ENCODE measurements around the gene ITCH. TPM values are rescaled to one million over a fixed set of nuclear protein-coding genes. Genes with fewer than 3 reads are reported as not detected.

The ITCH gene
- total RNA-seq, 1 experiment from 2014 or later = 63.9 TPM

DNA sequence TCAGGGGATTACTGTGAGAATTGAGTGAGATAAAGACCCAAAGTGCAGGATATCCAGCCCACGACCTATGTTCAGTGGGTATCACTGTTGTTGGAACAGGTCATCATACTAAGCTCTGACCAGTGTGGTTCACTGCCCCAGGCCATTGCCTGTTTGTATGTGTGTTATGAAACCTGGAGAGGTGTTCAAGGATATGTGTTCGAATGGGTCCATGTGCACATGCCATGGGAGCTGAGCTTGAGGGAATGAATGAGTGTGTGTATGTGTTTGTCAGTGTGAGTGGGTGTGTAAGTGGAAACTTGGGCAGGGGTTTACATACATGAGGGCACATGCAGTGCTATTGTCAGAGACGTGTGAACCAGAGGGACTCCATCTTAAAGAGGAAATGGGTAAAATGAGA lies 42.2 kb upstream of the ITCH start:
- ChIA-PET CTCF (no interaction called here), POLR2A (no interaction called here)
- no peaks in the 10 kb centered on the region for H3K4me1 ChIP-seq (ENCODE audit: control insufficient read depth, insufficient read depth, low read length)
- TF ChIP-seq, protein P1, sequence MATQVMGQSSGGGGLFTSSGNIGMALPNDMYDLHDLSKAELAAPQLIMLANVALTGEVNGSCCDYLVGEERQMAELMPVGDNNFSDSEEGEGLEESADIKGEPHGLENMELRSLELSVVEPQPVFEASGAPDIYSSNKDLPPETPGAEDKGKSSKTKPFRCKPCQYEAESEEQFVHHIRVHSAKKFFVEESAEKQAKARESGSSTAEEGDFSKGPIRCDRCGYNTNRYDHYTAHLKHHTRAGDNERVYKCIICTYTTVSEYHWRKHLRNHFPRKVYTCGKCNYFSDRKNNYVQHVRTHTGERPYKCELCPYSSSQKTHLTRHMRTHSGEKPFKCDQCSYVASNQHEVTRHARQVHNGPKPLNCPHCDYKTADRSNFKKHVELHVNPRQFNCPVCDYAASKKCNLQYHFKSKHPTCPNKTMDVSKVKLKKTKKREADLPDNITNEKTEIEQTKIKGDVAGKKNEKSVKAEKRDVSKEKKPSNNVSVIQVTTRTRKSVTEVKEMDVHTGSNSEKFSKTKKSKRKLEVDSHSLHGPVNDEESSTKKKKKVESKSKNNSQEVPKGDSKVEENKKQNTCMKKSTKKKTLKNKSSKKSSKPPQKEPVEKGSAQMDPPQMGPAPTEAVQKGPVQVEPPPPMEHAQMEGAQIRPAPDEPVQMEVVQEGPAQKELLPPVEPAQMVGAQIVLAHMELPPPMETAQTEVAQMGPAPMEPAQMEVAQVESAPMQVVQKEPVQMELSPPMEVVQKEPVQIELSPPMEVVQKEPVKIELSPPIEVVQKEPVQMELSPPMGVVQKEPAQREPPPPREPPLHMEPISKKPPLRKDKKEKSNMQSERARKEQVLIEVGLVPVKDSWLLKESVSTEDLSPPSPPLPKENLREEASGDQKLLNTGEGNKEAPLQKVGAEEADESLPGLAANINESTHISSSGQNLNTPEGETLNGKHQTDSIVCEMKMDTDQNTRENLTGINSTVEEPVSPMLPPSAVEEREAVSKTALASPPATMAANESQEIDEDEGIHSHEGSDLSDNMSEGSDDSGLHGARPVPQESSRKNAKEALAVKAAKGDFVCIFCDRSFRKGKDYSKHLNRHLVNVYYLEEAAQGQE (IDR thresholded peaks at IDR 0.05; ENCODE audit: insufficient read depth in 1 of 2, low read depth in 2 of 2, low read length in 1 of 2) = no peak
- no peak for TF ChIP-seq TCF7L2 (IDR thresholded peaks at IDR 0.05; ENCODE audit: low read depth, low read length)
- no peak for TF ChIP-seq SIN3A (IDR thresholded peaks at IDR 0.05; ENCODE audit: borderline replicate concordance, insufficient read depth, low read depth, low read length)
- no peak for TF ChIP-seq POLR2AphosphoS5 (IDR thresholded peaks at IDR 0.05; ENCODE audit: low read depth, low read length)
- TF ChIP-seq, protein P2, sequence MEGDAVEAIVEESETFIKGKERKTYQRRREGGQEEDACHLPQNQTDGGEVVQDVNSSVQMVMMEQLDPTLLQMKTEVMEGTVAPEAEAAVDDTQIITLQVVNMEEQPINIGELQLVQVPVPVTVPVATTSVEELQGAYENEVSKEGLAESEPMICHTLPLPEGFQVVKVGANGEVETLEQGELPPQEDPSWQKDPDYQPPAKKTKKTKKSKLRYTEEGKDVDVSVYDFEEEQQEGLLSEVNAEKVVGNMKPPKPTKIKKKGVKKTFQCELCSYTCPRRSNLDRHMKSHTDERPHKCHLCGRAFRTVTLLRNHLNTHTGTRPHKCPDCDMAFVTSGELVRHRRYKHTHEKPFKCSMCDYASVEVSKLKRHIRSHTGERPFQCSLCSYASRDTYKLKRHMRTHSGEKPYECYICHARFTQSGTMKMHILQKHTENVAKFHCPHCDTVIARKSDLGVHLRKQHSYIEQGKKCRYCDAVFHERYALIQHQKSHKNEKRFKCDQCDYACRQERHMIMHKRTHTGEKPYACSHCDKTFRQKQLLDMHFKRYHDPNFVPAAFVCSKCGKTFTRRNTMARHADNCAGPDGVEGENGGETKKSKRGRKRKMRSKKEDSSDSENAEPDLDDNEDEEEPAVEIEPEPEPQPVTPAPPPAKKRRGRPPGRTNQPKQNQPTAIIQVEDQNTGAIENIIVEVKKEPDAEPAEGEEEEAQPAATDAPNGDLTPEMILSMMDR (IDR thresholded peaks at IDR 0.05) = no peak
- in situ Hi-C loops (cut with HindIII; ENCODE audit: low pct_unique_long_range_greater_than_20kb, low sequenced_read_pairs) (no loop called here), intact Hi-C loops (cut with micrococcal nuclease; ENCODE audit: unreplicated experiment) (no loop called here)
- H3K27ac ChIP-seq (ENCODE audit: low read length) = no peak overlapping the region
- H3K4me3 ChIP-seq (ENCODE audit: low read depth in 2 of 2, low read length in 2 of 2) = no peak overlapping the region
- no peaks in the 10 kb centered on the region for H3K36me3 ChIP-seq (ENCODE audit: control insufficient read depth, insufficient read depth, low read length)
- no peak for DNase-seq (ENCODE audit: low read depth, low spot score)
- H3K27me3 ChIP-seq (ENCODE audit: control insufficient read depth, insufficient read depth, low read length) = no peaks in the 10 kb centered on the region
- no peaks in the 10 kb centered on the region for H3K9me3 ChIP-seq (ENCODE audit: control insufficient read depth, insufficient read depth, low read depth, low read length)
- ATAC-seq = no peak
- no TSS peak for BruUV-seq (replicated peaks)

DNA sequence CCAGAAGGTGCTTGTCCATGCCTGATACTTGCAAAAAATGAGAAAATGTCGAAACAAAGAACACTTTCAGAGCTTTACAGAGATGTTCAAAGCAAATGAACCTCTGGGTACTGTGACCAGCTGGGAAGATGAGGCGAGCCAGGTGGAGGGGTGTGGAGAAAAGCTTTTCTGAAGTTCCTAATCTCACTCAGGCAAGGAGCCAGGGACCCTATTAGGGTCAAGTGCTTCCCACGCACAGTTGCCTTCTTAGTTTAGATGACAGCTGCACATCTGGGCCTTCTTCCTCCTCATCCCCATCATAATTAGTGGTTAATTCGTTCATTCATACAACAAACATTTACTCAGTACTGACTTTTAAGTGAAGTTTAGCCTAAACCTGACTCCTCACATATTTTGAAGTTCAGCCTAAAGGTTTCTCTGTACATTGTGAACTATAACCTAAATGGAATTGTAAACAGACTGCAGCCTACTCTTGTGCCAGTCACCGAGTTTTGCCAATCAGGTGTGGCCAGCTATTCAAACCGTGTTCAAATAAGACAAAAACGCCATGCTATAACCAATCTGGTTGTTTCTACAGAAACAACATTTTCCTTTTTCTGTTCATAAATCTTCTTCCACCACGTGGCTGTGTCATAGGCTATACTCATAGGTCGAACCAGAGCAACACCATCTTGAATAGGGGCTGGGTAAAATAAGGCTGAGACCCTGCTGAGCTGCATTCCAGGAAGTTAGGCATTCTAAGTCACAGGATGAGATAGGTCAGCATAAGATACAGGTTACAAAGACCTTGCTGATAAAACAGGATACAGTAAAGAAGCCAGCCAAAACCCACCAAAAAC lies 40.6 kb upstream of the ITCH start:
- in situ Hi-C loops (cut with HindIII; ENCODE audit: low pct_unique_long_range_greater_than_20kb, low sequenced_read_pairs) (no loop called here), intact Hi-C loops (cut with micrococcal nuclease; ENCODE audit: unreplicated experiment) (no loop called here)
- POLR2A ChIA-PET = no interaction called here
- H3K9me3 ChIP-seq (ENCODE audit: control insufficient read depth, insufficient read depth, low read depth, low read length) = no peaks in the 10 kb centered on the region
- no peak for DNase-seq (ENCODE audit: low read depth, low spot score)
- no TSS peak for BruUV-seq (replicated peaks)
- no peak overlapping the region for H3K4me3 ChIP-seq (ENCODE audit: low read depth in 2 of 2, low read length in 2 of 2)
- CTCF ChIA-PET = no interaction called here
- H3K4me1 ChIP-seq (ENCODE audit: control insufficient read depth, insufficient read depth, low read length) = no peaks in the 10 kb centered on the region
- no peak for ATAC-seq
- H3K27me3 ChIP-seq (ENCODE audit: control insufficient read depth, insufficient read depth, low read length) = no peaks in the 10 kb centered on the region
- TF ChIP-seq, protein P1 (IDR thresholded peaks at IDR 0.05; ENCODE audit: insufficient read depth in 1 of 2, low read depth in 2 of 2, low read length in 1 of 2) = no peak
- TF ChIP-seq, protein P2 (IDR thresholded peaks at IDR 0.05) = no peak
- no peak for TF ChIP-seq SIN3A (IDR thresholded peaks at IDR 0.05; ENCODE audit: borderline replicate concordance, insufficient read depth, low read depth, low read length)
- TF ChIP-seq POLR2AphosphoS5 (IDR thresholded peaks at IDR 0.05; ENCODE audit: low read depth, low read length) = no peak
- no peak for TF ChIP-seq TCF7L2 (IDR thresholded peaks at IDR 0.05; ENCODE audit: low read depth, low read length)
- no peaks in the 10 kb centered on the region for H3K36me3 ChIP-seq (ENCODE audit: control insufficient read depth, insufficient read depth, low read length)
- no peak overlapping the region for H3K27ac ChIP-seq (ENCODE audit: low read length)
